ENCODE results near the gene TMEM254. TPM values are rescaled to one million over a fixed set of nuclear protein-coding genes. Genes with fewer than 3 reads are reported as not detected.

Gene TMEM254
- total and polyA plus RNA-seq, 2 of the 4 experiments (the other 2 are of a cell fraction): 4.7 to 10.7 TPM

DNA sequence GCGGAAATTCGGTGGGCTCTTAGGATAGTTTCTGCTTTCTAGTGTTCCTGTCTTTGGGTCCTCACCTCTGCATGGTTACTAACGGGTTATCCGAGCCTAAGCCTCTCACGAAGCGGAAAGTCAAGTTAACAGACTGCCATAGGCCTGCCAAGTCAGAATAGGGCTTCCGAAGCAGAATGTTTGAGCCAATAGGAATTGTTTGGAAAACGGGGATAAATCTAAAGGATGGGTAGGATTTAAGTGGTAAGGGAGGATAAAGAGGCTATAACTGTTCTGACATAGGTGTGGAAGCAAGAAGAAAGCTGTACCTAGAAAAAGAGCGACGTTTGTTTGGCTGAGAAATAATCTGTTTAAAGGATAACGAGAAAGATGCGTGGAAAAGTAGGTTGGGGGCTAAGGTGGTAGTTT is 851 bp downstream of the TMEM254 start:
- intact Hi-C loops (cut with micrococcal nuclease): loop anchor here (2.0 kb wide), 1 partner anchor 57 kb away; no protein-coding TSS in a partner anchor
- no peaks in the 10 kb centered on the region for H4K20me1 ChIP-seq (ENCODE audit: insufficient read depth, low read length)
- H3K4me1 ChIP-seq (ENCODE audit: control insufficient read depth, insufficient read depth, low read length): no peaks in the 10 kb centered on the region
- WGBS, 2 experiments (ENCODE audit: extremely low coverage in 2 of 2, insufficient read length in 1 of 2): 1 to 100% methylated on average over 1 to 8 of the region's 12 CpGs
- H2BK120ac ChIP-seq (ENCODE audit: low read depth, low read length): no peak overlapping the region
- ChIA-PET CTCF (interaction anchor here (0.5 to 0.8 kb wide), 2 partner anchors 32 to 70 kb away, joined by 3 read pairs; no protein-coding TSS in a partner anchor), POLR2A (ENCODE audit: unreplicated experiment) (interaction anchor here (0.5 to 0.6 kb wide), 3 partner anchors 9 to 878 kb away, joined by 3 to 7 read pairs (median 6); no protein-coding TSS in a partner anchor)
- H3K27ac ChIP-seq (ENCODE audit: insufficient read depth, low read length): peak overlapping the region; percentile 69
- H3K9me1 ChIP-seq (ENCODE audit: insufficient read depth, low read length): peaks cover 3% of the 10 kb centered on the region; the same call in 1 of the 2 replicates
- BruUV-seq (replicated peaks): TSS peak; percentile 44
- H2AFZ ChIP-seq (replicated peaks; ENCODE audit: low read length, poor library complexity): peak overlapping the region; percentile 99
- peak overlapping the region; percentile 89 for H3K56ac ChIP-seq (ENCODE audit: extremely low read depth, insufficient read depth, low read length)
- H3K4me2 ChIP-seq (ENCODE audit: low read depth, low read length): peak overlapping the region; percentile 90
- H4K91ac ChIP-seq (ENCODE audit: insufficient read depth, low read depth, low read length): peak overlapping the region; percentile 78
- ATAC-seq (ENCODE audit: low read depth) (no peak), DNase-seq (no peak)
- peak overlapping the region; percentile 29; the same call in 1 of the 2 replicates for H2AK5ac ChIP-seq (ENCODE audit: low read depth, low read length)
- in situ Hi-C loops (cut with MboI; ENCODE audit: low sequenced_read_pairs): no loop called here
- no peak overlapping the region; the same call in 1 of the 2 replicates for H3K18ac ChIP-seq (ENCODE audit: low read depth, low read length)
- TF ChIP-seq CHD1 (IDR thresholded peaks at IDR 0.05; ENCODE audit: low read depth, low read length): no peak
- peak; percentile 63; the same call in 1 of the 2 replicates for TF ChIP-seq RFX5 (IDR thresholded peaks at IDR 0.05; ENCODE audit: low read depth, low read length)
- H3K9ac ChIP-seq (ENCODE audit: low read depth, low read length): peak overlapping the region; percentile 96
- peak overlapping the region; percentile 66 for H2AK9ac ChIP-seq (replicated peaks; ENCODE audit: low read depth, low read length, poor library complexity)
- peak overlapping the region; percentile 32; the same call in 1 of the 3 replicates for H2BK15ac ChIP-seq (ENCODE audit: low read depth, low read length)
- H2BK5ac ChIP-seq (ENCODE audit: low read depth, low read length, poor library complexity, severe bottlenecking): peak overlapping the region; percentile 44
- peak overlapping the region; percentile 94 for H4K5ac ChIP-seq (ENCODE audit: low read depth, low read length)
- peak overlapping the region; percentile 77 for H3K4me3 ChIP-seq (ENCODE audit: insufficient read depth, low read depth, low read length)
- H3K9me3 ChIP-seq (ENCODE audit: control insufficient read depth, insufficient read depth, low read length): no peaks in the 10 kb centered on the region
- H3K14ac ChIP-seq (replicated peaks; ENCODE audit: low read depth, low read length): peak overlapping the region; percentile 98
- H3K79me1 ChIP-seq (ENCODE audit: low read depth in 1 of 2, low read length in 2 of 2): peaks cover 0 to 10% of the 10 kb centered on the region in 2 experiments; a peak in 3 of 4 replicates
- H3K36me3 ChIP-seq (ENCODE audit: control insufficient read depth, insufficient read depth, low read length): no peaks in the 10 kb centered on the region
- peak overlapping the region; percentile 82 to 97 for H4K8ac ChIP-seq (ENCODE audit: low read depth in 2 of 2, low read length in 2 of 2)
- peak overlapping the region; percentile 92 for H3K4ac ChIP-seq (ENCODE audit: low read depth, low read length)
- dilution Hi-C loops (cut with HindIII; ENCODE audit: low sequenced_read_pairs, unreplicated experiment): no loop called here
- H3K23ac ChIP-seq (ENCODE audit: low read depth, low read length): peak overlapping the region; percentile 91
- no peak overlapping the region for H2BK20ac ChIP-seq (ENCODE audit: low read depth, low read length)
- H3K27me3 ChIP-seq (ENCODE audit: control insufficient read depth, insufficient read depth, low read length): no peaks in the 10 kb centered on the region
